Sigmoid colon (tissue), 7 donors: ENCODE measurements around the gene JAM3. TPM values are rescaled to one million over a fixed set of nuclear protein-coding genes. Genes with fewer than 3 reads are reported as not detected.

Experiments
- DNase-seq: peaks from one replicate; pipeline ENCODE4 v3.0.0-alpha.2; 2019
- H3K27ac ChIP-seq, 4 donors: fragments of 200-600 bp; sonication (generic); one replicate each; pipeline ENCODE4 v1.5.1; 2016 to 2019; ENCODE audit warnings: mild to moderate bottlenecking in 1 of 4
- H3K27me3 ChIP-seq, 3 donors: fragments of 200-600 bp; sonication (generic); one replicate each; pipeline ENCODE4 v1.5.1; 2019; ENCODE audit warnings: mild to moderate bottlenecking in 1 of 3
- H3K36me3 ChIP-seq, 4 donors: fragments of 200-600 bp; sonication (generic); one replicate each; pipeline ENCODE4 v1.5.1; 2016 to 2019
- H3K4me1 ChIP-seq, 4 donors: fragments of 200-600 bp; sonication (generic); one replicate each; pipeline ENCODE4 v1.5.1; 2017 to 2019
- H3K4me3 ChIP-seq, 4 donors: fragments of 200-600 bp; sonication (generic); one replicate each; pipeline ENCODE4 v1.5.1; 2017 to 2019; ENCODE audit warnings: mild to moderate bottlenecking in 2 of 4, moderate library complexity in 1 of 4
- H3K9me3 ChIP-seq, 4 donors: fragments of 200-600 bp in 3 of 4; sonication (generic) in 3 of 4; one replicate each; pipeline versions ENCODE4 v1.5.1 to v1.6.1; 2013 to 2019
- EP300 ChIP-seq, 4 donors: sonication (generic); formaldehyde crosslinking; IDR thresholded peaks; one replicate each; pipeline ENCODE4 v1.6.1; 2017; ENCODE audit warnings: antibody characterized with exemption in 4 of 4
- POLR2A ChIP-seq, 2 donors: fragments of 450-650 bp; IDR thresholded peaks; one replicate each; pipeline ENCODE4 v1.6.1; 2016; ENCODE audit warnings: antibody characterized with exemption in 2 of 2, mild to moderate bottlenecking in 2 of 2, moderate library complexity in 2 of 2
- POLR2AphosphoS5 ChIP-seq, 4 donors: sonication (generic); formaldehyde crosslinking; IDR thresholded peaks; one replicate each; pipeline ENCODE4 v1.6.1; 2017; ENCODE audit warnings: antibody characterized with exemption in 4 of 4
- WGBS, 2 donors: extraction: QIAGEN DNeasy Blood & Tissue Kit; methylation state at CpG; one replicate each; pipeline ENCODE4 v1.1.7; 2013; 5-methylcytosine and 5-hydroxymethylcytosine counted together
- intact Hi-C: fragments of 100-400 bp; cut with DNase I; formaldehyde crosslinking; loops from one replicate; pipeline ENCODE4 v1.15.1; 2023
- polyA plus RNA-seq, 3 donors: library from polyadenylated mRNA; stranded (reverse); fragments of 200-250 nt; gene quantifications; one replicate each; pipeline ENCODE4 v1.2.3, GENCODE V29; 2013
- total RNA-seq, 4 donors: library from RNA; depleted of rRNA; stranded (reverse); fragments of >200 nt; gene quantifications; one replicate each; pipeline ENCODE4 v1.1.0, GENCODE V29; 2016
- TF ChIP-seq, protein P1 (sequence below), 4 experiments: fragments of 450-650 bp in 3 of 4; fragments of 200-600 bp in 1 of 4; IDR thresholded peaks; one replicate each; pipeline ENCODE4 v1.5.1; 2016 to 2019; ENCODE audit warnings: antibody characterized with exemption in 4 of 4, mild to moderate bottlenecking in 3 of 4, moderate library complexity in 2 of 4
- donor health status: healthy with polysubstance abuse.
- donor health status: Bipolar disorder and iron deficiency.
- donor health status: healthy.

Gene JAM3
- total and polyA plus RNA-seq, 7 donors, result 0.69 to 125 (median 69.4) TPM

DNA sequence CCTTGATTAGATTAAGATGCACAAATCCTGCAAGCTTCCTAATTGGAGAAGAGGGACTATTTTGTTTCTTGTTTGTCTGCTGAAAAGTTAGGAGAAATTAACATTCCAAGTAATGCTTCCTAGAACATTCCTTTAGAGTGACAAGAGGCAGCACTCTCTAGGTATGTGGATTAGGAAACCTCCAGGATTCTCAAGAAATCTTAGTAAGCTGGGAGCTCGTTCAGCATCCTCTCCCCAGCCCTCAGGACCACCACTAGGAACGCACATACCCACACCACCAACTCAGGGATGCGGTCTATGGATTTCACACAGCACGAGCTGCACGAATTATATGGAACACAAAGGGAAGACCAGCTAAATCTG is 102.0 kb downstream of the JAM3 start:
- 89 to 96% methylated on average over 5 of the region's 5 CpGs for WGBS, 2 donors
- Histone ChIP-seq H3K27ac (no peak overlapping the region), H3K27me3 (no peaks in the 10 kb centered on the region), H3K36me3 (peaks cover 0 to 36% (median 9%) of the 10 kb centered on the region in 4 donors), H3K9me3 (no peaks in the 10 kb centered on the region), H3K4me1 (no peaks in the 10 kb centered on the region), H3K4me3 (no peak overlapping the region)
- DNase-seq, result no peak
- intact Hi-C loops, result no loop called here
- TF ChIP-seq EP300 (IDR thresholded peaks at IDR 0.05) (no peak), POLR2AphosphoS5 (IDR thresholded peaks at IDR 0.05) (no peak), POLR2A (IDR thresholded peaks at IDR 0.05) (no peak)
- TF ChIP-seq, protein P1, sequence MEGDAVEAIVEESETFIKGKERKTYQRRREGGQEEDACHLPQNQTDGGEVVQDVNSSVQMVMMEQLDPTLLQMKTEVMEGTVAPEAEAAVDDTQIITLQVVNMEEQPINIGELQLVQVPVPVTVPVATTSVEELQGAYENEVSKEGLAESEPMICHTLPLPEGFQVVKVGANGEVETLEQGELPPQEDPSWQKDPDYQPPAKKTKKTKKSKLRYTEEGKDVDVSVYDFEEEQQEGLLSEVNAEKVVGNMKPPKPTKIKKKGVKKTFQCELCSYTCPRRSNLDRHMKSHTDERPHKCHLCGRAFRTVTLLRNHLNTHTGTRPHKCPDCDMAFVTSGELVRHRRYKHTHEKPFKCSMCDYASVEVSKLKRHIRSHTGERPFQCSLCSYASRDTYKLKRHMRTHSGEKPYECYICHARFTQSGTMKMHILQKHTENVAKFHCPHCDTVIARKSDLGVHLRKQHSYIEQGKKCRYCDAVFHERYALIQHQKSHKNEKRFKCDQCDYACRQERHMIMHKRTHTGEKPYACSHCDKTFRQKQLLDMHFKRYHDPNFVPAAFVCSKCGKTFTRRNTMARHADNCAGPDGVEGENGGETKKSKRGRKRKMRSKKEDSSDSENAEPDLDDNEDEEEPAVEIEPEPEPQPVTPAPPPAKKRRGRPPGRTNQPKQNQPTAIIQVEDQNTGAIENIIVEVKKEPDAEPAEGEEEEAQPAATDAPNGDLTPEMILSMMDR (IDR thresholded peaks at IDR 0.05), result no peak

DNA sequence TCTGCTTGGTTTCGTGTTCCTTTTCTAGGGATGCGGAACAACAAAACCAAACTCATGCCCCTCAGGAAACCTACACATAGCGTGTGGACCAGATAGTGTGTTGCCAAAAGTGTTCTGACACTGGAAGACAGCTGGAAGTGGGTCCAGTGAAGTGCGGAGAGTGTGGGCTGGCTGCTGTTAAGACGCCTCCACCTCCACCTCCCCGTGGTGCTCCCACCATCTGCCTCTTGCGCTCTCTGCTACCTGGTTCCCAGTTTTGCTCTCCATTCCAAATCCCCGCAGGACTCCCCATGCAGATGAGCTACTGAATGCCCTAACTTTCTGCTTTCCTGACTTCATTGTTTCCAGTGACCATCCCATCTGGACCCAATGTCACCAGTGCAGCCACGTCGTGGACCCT is 103.1 kb downstream of the JAM3 start:
- TF ChIP-seq EP300 (IDR thresholded peaks at IDR 0.05) (no peak), POLR2AphosphoS5 (IDR thresholded peaks at IDR 0.05) (no peak), POLR2A (IDR thresholded peaks at IDR 0.05) (no peak)
- TF ChIP-seq, protein P1 (IDR thresholded peaks at IDR 0.05), result no peak
- no peak overlapping the region for H3K27ac ChIP-seq
- H3K9me3 ChIP-seq, result no peaks in the 10 kb centered on the region
- DNase-seq, result no peak
- no peak overlapping the region for H3K4me3 ChIP-seq
- H3K27me3 ChIP-seq, result no peaks in the 10 kb centered on the region
- intact Hi-C loops, result no loop called here
- H3K4me1 ChIP-seq, result no peaks in the 10 kb centered on the region
- peaks cover 0 to 46% (median 13%) of the 10 kb centered on the region in 4 donors for H3K36me3 ChIP-seq
- WGBS, 2 donors, result 98 to 99% methylated on average over 10 of the region's 10 CpGs

DNA sequence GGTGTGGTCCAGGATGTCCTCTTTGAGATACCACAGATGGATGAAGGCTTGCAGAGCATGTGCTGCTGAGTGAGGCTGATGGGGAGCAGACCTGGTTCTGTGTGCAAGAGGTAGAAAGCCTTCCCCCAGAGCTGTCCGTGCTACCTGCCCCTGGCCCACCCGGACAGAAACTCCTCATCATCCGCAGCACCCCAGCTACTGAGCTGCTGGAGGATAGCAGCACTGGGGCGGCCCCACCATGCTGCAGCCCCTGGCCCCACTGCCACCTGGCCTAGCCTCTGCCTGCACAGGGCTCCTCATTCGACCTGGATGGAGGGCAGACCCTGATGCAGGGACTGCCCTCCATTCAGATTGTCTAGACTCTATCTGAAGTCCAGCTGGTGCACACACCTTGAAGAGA is 104.4 kb downstream of the JAM3 start:
- Histone ChIP-seq H3K4me1 (no peaks in the 10 kb centered on the region), H3K36me3 (peaks cover 0 to 49% (median 9%) of the 10 kb centered on the region in 4 donors), H3K27ac (no peak overlapping the region), H3K9me3 (no peaks in the 10 kb centered on the region), H3K4me3 (no peak overlapping the region), H3K27me3 (no peaks in the 10 kb centered on the region)
- intact Hi-C loops, result no loop called here
- no peak for DNase-seq
- 95 to 96% methylated on average over 5 of the region's 5 CpGs for WGBS, 2 donors
- no peak for TF ChIP-seq POLR2A (IDR thresholded peaks at IDR 0.05)
- TF ChIP-seq POLR2AphosphoS5 (IDR thresholded peaks at IDR 0.05), result no peak
- TF ChIP-seq, protein P1 (IDR thresholded peaks at IDR 0.05), result no peak
- no peak for TF ChIP-seq EP300 (IDR thresholded peaks at IDR 0.05)

DNA sequence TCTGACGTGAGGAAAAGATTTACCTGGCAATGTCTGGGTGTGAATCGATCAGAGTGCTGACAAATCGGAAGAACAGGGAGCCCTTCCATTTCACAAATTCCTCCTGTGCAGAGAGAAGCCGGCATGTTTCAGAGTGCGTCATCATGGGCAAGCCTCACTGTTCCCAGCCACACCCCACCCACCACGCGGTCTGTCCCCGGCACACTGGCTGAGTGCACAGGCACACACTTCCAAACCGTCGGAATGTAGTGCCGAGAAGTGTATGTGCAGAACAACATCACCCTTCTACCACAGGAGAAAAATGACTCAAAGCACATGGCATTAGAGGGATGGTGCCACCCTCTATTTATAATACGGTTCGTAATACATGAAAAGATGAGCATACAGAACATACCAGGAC is 107.4 kb downstream of the JAM3 start:
- H3K36me3 ChIP-seq, result peaks cover 0 to 53% (median 10%) of the 10 kb centered on the region in 4 donors
- H3K27me3 ChIP-seq, result no peaks in the 10 kb centered on the region
- no peak overlapping the region for H3K4me3 ChIP-seq
- no peak for DNase-seq
- intact Hi-C loops, result no loop called here
- no peaks in the 10 kb centered on the region for H3K9me3 ChIP-seq
- no peak overlapping the region for H3K27ac ChIP-seq
- TF ChIP-seq EP300 (IDR thresholded peaks at IDR 0.05) (no peak), POLR2A (IDR thresholded peaks at IDR 0.05) (no peak), POLR2AphosphoS5 (IDR thresholded peaks at IDR 0.05) (no peak)
- TF ChIP-seq, protein P1 (IDR thresholded peaks at IDR 0.05), result no peak
- WGBS, 2 donors, result 96 to 97% methylated on average over 13 of the region's 13 CpGs
- H3K4me1 ChIP-seq, result no peaks in the 10 kb centered on the region

DNA sequence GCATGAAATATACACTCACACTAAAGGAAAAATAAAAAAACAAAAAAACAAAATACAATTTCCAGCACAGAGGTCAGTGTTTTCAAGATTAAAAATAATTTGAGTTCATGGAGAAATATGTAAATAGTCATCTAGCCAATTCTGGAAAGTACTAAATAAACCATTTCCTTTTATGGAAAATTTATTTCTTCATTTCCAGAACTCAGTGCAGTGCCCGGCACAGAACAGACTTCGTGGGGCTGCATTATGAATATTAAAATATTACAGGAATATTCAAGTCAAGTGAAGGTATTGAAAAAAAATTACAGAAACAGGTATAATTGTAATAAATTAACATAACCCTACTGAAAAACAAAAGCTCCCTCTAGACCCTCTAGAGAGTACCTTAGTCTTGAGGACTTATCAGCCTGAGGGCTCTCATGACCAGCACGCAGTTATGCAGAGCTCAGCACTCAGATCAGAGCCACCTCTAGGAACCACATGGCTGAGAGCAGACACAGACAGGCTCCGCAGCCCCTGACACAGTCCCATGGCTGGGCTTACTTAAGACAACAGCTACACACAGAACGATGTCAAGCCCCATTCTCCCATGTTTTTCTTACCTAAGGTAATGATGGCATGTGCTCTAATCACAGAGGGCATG is 109.3 kb downstream of the JAM3 start:
- DNase-seq, result no peak
- Histone ChIP-seq H3K27me3 (no peaks in the 10 kb centered on the region), H3K9me3 (no peaks in the 10 kb centered on the region), H3K4me3 (no peak overlapping the region), H3K36me3 (peaks cover 0 to 47% (median 13%) of the 10 kb centered on the region in 4 donors), H3K27ac (no peak overlapping the region), H3K4me1 (no peaks in the 10 kb centered on the region)
- WGBS, 2 donors, result 86 to 89% methylated on average over 5 of the region's 5 CpGs
- TF ChIP-seq, protein P1 (IDR thresholded peaks at IDR 0.05), result no peak
- TF ChIP-seq EP300 (IDR thresholded peaks at IDR 0.05), result no peak
- no peak for TF ChIP-seq POLR2A (IDR thresholded peaks at IDR 0.05)
- TF ChIP-seq POLR2AphosphoS5 (IDR thresholded peaks at IDR 0.05), result no peak
- intact Hi-C loops, result no loop called here
